Endothelial cell of umbilical vein (primary cell): Measurements from ENCODE around the gene HYAL2. TPM values are rescaled to one million over a fixed set of nuclear protein-coding genes. Genes with fewer than 3 reads are reported as not detected.

Experiments used
- BruUV-seq: library from RNA; stranded (reverse); fragments of 400-500 nt; replicated peaks from 2 replicates; lab custom pipeline; 2021; lab: Mats Ljungman, UMichigan
- CTCF ChIA-PET: fragments of 300-600, 350-600 bp; sonication (Branson Sonifier 250); formaldehyde crosslinking; loops from one replicate; lab custom pipeline; 2021; ENCODE audit warnings: antibody characterized with exemption, inconsistent platforms; lab: Charles Lee
- POLR2A ChIA-PET: fragments of 300-600, 350-600 bp; sonication (Branson Sonifier 250); formaldehyde crosslinking; loops from one replicate; lab custom pipeline; 2021; ENCODE audit warnings: antibody characterized with exemption, inconsistent platforms; lab: Charles Lee
- DNase-seq: peaks from one replicate; pipeline ENCODE4 v3.0.0-alpha.2; 2011; ENCODE audit warnings: low read depth, low spot score
- FAIRE-seq: peaks from 2 replicates; lab custom pipeline; 2011; peaks lifted over from hg19 to GRCh38; lab: Jason Lieb, UNC
- H2AFZ ChIP-seq: 2 replicates; pipeline ENCODE4 v1.6.0; 2012; ENCODE audit warnings: low read depth, low read length, control low read depth, inconsistent platforms
- H3K27ac ChIP-seq: 2 replicates; pipeline ENCODE4 v1.5.1; 2011; ENCODE audit warnings: low read depth, mild to moderate bottlenecking, control low read depth, low read length, moderate library complexity; ENCODE audit not compliant: insufficient read depth
- H3K27me3 ChIP-seq, 2 experiments: 2 replicates each; pipeline versions ENCODE4 v1.6.0 to v1.6.1; 2011; ENCODE audit warnings: low read length in 2 of 2, mixed read lengths in 1 of 2; ENCODE audit not compliant: control insufficient read depth in 2 of 2, insufficient read depth in 2 of 2
- H3K36me3 ChIP-seq, 2 experiments: 2 replicates in 1 of 2; 3 replicates in 1 of 2; pipeline ENCODE4 v1.5.1; 2011; ENCODE audit warnings: low read length in 2 of 2, mild to moderate bottlenecking in 1 of 2, moderate library complexity in 1 of 2; ENCODE audit not compliant: control insufficient read depth in 2 of 2, insufficient read depth in 2 of 2; ENCODE audit errors: extremely low read depth in 1 of 2
- H3K4me1 ChIP-seq: 3 replicates; pipeline ENCODE4 v1.5.1; 2011; ENCODE audit warnings: mild to moderate bottlenecking, low read length; ENCODE audit not compliant: control insufficient read depth, insufficient read depth; ENCODE audit errors: extremely low read depth
- H3K4me2 ChIP-seq: 2 replicates; pipeline ENCODE4 v1.6.1; 2011; ENCODE audit warnings: low read length, control low read depth, mixed read lengths; ENCODE audit not compliant: insufficient read depth
- H3K4me3 ChIP-seq, 3 experiments: fragments of 200-600 bp in 1 of 3; sonication (generic), shearing (Covaris generic) in 1 of 3; replicated peaks in 1 of 3; 2 replicates each; pipeline ENCODE4 v1.5.1; 2011 to 2016; ENCODE audit warnings: control low read depth in 3 of 3, low read length in 3 of 3, mild to moderate bottlenecking in 2 of 3, inconsistent platforms in 1 of 3, low read depth in 1 of 3, moderate library complexity in 1 of 3; ENCODE audit not compliant: insufficient read depth in 1 of 3
- H3K79me2 ChIP-seq: 2 replicates; pipeline ENCODE4 v1.6.0; 2012; ENCODE audit warnings: low read length, inconsistent platforms; ENCODE audit not compliant: control insufficient read depth, insufficient read depth
- H3K9ac ChIP-seq: replicated peaks from 2 replicates; pipeline ENCODE3; 2011; ENCODE audit warnings: low read length, control low read depth; ENCODE audit not compliant: insufficient read depth; ENCODE audit errors: extremely low read depth
- H3K9me1 ChIP-seq: replicated peaks from 3 replicates; pipeline ENCODE4 v1.6.0; 2011; ENCODE audit warnings: mild to moderate bottlenecking, low read length; ENCODE audit not compliant: control insufficient read depth, insufficient read depth; ENCODE audit errors: extremely low read depth
- H3K9me3 ChIP-seq: replicated peaks from 2 replicates; pipeline ENCODE4 v1.5.1; 2012; ENCODE audit warnings: low read length, inconsistent platforms; ENCODE audit not compliant: control insufficient read depth, insufficient read depth
- H4K20me1 ChIP-seq: replicated peaks from 2 replicates; pipeline ENCODE3; 2011; ENCODE audit warnings: mild to moderate bottlenecking, low read length; ENCODE audit not compliant: control insufficient read depth, insufficient read depth; ENCODE audit errors: extremely low read depth
- EZH2 ChIP-seq: IDR thresholded peaks from 2 replicates; pipeline ENCODE4 v1.6.1; 2012; ENCODE audit warnings: borderline replicate concordance, low read depth, mild to moderate bottlenecking, moderate library complexity, low read length, inconsistent platforms; ENCODE audit not compliant: severe bottlenecking
- FOS ChIP-seq: IDR thresholded peaks from 2 replicates; pipeline ENCODE4 v1.6.1; 2011; ENCODE audit warnings: mild to moderate bottlenecking, low read length, moderate library complexity, borderline replicate concordance; ENCODE audit not compliant: insufficient read depth
- GATA2 ChIP-seq: IDR thresholded peaks from 2 replicates; pipeline ENCODE4 v1.7.0; 2011; ENCODE audit warnings: low read depth, mild to moderate bottlenecking, moderate library complexity, mixed read lengths, low read length; ENCODE audit not compliant: insufficient read length, insufficient read depth
- JUN ChIP-seq: IDR thresholded peaks from 2 replicates; pipeline ENCODE4 v1.6.1; 2011; ENCODE audit warnings: borderline replicate concordance, low read depth; ENCODE audit not compliant: insufficient read length, insufficient read depth
- MYC ChIP-seq: IDR thresholded peaks from one replicate; pipeline ENCODE4 v1.6.1; 2011; ENCODE audit warnings: mild to moderate bottlenecking, low read depth, low read length
- POLR2A ChIP-seq: IDR thresholded peaks from 2 replicates; pipeline ENCODE4 v1.6.1; 2012; ENCODE audit warnings: low read depth, mild to moderate bottlenecking, control low read depth, low read length
- POLR2AphosphoS5 ChIP-seq: IDR thresholded peaks from 2 replicates; pipeline ENCODE4 v1.6.1; 2012; ENCODE audit warnings: low read depth, mild to moderate bottlenecking, control low read depth, low read length, moderate library complexity; ENCODE audit not compliant: insufficient read depth
- dilution Hi-C: fragments of 300-500 bp; cut with MboI; formaldehyde crosslinking; loops from one replicate; pipeline ENCODE4 v1.15.0; 2019; ENCODE audit warnings: low sequenced_read_pairs; ENCODE audit not compliant: extremely low pct_ligation_motif_present
- intact Hi-C: fragments of 100-400 bp; cut with micrococcal nuclease; formaldehyde crosslinking; loops from one replicate; pipeline ENCODE4 v1.10.0; 2022
- polyA plus RNA-seq, 4 experiments: library from polyadenylated mRNA; depleted of rRNA in 3 of 4; stranded (reverse) in 3 of 4; unstranded in 1 of 4; fragments of >200 nt; gene quantifications; 2 replicates each; pipeline versions ENCODE4 v1.2.1 to v1.2.3, GENCODE V29; 2011 to 2012; ENCODE audit warnings: missing spikeins in 1 of 4
- total RNA-seq: library from RNA; stranded (reverse); gene quantifications from 2 replicates; pipeline ENCODE4 v1.2.3, GENCODE V29; 2021
- TF ChIP-seq, protein P1 (sequence below), 2 donors: IDR thresholded peaks; 1 replicate in 1 of 2; 2 replicates in 1 of 2; pipeline ENCODE4 v1.5.1; 2011; ENCODE audit warnings: low read length in 2 of 2, mild to moderate bottlenecking in 2 of 2, moderate library complexity in 2 of 2, control low read depth in 1 of 2, inconsistent platforms in 1 of 2, low read depth in 1 of 2; ENCODE audit not compliant: insufficient read depth in 1 of 2; ENCODE audit errors: extremely low read depth in 1 of 2
- TF ChIP-seq, protein P2 (sequence below): IDR thresholded peaks from 2 replicates; pipeline ENCODE4 v1.6.1; 2011; ENCODE audit not compliant: insufficient read depth, insufficient read length

HYAL2 gene
- total and polyA plus RNA-seq, 2 donors (not counting 3 experiments of a cell fraction or from before 2014, with no cell fraction given): 266 to 970 TPM

DNA sequence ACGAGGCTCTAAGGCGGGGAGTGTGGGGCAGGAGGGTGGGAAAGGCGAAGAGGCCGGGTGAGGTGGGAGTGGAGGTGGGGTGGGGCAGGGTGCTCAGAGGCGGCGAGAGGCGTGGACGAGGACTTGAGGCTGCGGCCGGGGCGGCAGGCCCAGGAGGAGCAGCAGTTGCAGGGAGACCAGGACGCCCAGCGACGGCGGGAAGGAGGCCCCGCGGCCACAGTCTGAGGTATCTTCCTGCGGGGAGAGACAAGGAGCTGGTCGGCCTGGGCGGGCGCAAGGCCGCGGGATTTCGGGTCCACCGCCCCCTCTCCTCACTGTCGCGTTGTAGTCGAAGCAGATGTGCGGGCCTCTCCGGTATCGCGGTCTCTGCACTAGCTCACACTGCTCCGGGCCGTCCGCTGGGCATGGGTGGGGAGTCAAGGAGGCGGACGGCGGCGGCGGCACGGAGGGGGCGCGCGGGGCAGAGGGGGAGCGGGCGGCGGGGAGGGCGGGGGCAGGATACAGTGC is 42.1 kb upstream of the HYAL2 start:
- peak overlapping the region; percentile 61 for H2AFZ ChIP-seq
- BruUV-seq: no TSS peak
- peaks cover 6% of the 10 kb centered on the region for H3K4me1 ChIP-seq
- DNase-seq (no peak), FAIRE-seq (no peak)
- no peaks in the 10 kb centered on the region for H3K79me2 ChIP-seq
- H3K36me3 ChIP-seq: no peaks in the 10 kb centered on the region
- no peak for TF ChIP-seq GATA2
- TF ChIP-seq, protein P1, sequence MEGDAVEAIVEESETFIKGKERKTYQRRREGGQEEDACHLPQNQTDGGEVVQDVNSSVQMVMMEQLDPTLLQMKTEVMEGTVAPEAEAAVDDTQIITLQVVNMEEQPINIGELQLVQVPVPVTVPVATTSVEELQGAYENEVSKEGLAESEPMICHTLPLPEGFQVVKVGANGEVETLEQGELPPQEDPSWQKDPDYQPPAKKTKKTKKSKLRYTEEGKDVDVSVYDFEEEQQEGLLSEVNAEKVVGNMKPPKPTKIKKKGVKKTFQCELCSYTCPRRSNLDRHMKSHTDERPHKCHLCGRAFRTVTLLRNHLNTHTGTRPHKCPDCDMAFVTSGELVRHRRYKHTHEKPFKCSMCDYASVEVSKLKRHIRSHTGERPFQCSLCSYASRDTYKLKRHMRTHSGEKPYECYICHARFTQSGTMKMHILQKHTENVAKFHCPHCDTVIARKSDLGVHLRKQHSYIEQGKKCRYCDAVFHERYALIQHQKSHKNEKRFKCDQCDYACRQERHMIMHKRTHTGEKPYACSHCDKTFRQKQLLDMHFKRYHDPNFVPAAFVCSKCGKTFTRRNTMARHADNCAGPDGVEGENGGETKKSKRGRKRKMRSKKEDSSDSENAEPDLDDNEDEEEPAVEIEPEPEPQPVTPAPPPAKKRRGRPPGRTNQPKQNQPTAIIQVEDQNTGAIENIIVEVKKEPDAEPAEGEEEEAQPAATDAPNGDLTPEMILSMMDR (IDR thresholded peaks at IDR 0.05; ENCODE audit: extremely low read depth in 1 of 2, insufficient read depth in 1 of 2, low read depth in 1 of 2, low read length in 2 of 2): no peak
- TF ChIP-seq POLR2A: no peak
- TF ChIP-seq, protein P2, sequence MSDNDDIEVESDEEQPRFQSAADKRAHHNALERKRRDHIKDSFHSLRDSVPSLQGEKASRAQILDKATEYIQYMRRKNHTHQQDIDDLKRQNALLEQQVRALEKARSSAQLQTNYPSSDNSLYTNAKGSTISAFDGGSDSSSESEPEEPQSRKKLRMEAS: no peak
- no peak for TF ChIP-seq JUN
- TF ChIP-seq EZH2: no peak
- TF ChIP-seq MYC: no peak
- no peak for TF ChIP-seq POLR2AphosphoS5
- TF ChIP-seq FOS: no peak
- dilution Hi-C loops (no loop called here), intact Hi-C loops (no loop called here)
- no peak overlapping the region for H3K9ac ChIP-seq
- H3K9me1 ChIP-seq: no peaks in the 10 kb centered on the region
- H3K4me3 ChIP-seq: peak overlapping the region in 2 of 3 experiments; percentile 23 to 31
- H3K4me2 ChIP-seq: peak overlapping the region; percentile 57
- H3K27ac ChIP-seq: no peak overlapping the region
- H3K27me3 ChIP-seq: peaks cover 3% of the 10 kb centered on the region in 2 experiments
- no peaks in the 10 kb centered on the region for H4K20me1 ChIP-seq
- ChIA-PET CTCF (interaction anchor here (0.6 to 1.3 kb wide), 4 partner anchors 14 to 178 kb away, joined by 3 read pairs; partner anchors contain the start of genes CYB561D2 and NPRL2), POLR2A (interaction anchor here (1.2 kb wide), 1 partner anchor 1022 kb away, joined by 5 read pairs; no protein-coding TSS in a partner anchor)
- H3K9me3 ChIP-seq: no peaks in the 10 kb centered on the region
